GM10847 (cell line): Measurements from ENCODE around the gene ZSCAN5C.

Experiments
- POLR2A ChIP-seq: IDR thresholded peaks from 2 replicates; pipeline ENCODE4 v1.6.1; 2011; ENCODE audit not compliant: insufficient read length; ENCODE audit errors: extremely low read depth

The ZSCAN5C gene

DNA sequence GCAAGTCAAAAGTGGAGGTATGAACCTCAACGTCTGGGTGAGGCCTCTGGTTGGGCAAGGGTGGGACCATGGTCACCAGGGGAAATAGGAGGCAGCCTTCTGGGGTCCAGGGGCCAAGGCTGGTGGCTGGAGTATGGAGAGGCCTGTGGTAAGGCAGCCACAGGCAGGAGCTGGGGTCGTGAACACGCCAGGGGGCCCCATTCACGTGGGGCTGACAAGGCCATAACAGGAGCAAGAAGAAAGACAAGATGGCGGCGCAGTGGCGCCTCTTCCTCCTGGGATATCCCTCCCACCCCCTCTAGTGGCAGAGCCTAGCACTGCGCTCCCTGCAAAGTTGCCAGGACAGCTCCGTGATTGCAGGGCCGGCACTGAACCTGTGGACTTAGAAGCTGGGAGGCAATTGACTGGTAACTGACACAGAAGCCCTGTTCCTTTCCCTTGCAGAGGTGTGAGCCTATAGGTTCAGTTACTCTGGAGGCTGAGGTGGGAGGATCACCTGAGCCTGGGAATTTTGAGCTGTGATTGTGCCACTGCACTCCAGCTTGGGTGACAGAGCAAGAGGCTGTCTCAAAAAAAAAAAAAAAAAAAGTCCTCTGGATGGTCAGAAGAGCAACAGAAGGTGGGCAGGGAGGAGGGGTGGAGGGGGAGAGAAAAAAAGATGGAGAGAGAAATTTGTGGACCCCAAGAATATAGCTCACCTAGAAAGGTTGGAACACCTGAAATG is 50.8 kb downstream of the ZSCAN5C start:
- no peak for TF ChIP-seq POLR2A

DNA sequence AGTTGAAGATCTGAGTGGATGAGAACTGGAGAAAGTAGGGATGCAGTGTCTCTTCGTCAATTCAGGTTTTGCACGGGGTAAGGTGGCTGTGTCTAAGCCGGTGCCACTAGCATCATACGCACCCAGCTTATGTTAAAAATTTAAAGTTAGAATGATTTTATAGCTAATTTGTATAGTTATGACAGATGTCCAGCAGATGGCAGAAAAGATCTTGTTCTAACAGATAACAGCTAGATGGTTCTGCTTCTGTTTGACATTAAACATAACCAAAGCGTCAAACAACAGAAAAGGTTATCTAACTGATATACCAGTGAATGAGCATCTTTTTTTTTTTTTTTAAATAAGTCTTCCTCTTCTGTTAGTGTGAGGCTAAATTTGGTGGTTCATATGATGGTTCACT is 51.7 kb downstream of the ZSCAN5C start:
- TF ChIP-seq POLR2A: no peak

DNA sequence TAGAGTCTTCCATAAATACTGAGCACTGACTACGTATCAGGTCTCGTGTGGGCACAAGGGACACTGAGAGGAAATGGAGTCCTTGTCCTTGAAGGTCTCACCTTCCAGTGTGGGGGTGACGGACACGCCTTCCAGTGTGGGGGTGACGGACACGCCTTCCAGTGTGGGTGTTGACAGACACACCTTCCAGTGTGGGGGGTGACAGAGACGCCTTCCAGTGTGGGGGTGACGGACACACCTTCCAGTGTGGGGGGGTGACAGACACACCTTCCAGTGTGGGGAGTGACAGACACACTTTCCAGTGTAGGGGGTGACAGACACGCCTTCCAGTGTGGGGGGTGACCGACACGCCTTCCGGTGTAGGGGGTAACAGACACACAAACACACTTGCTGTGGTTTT is 56.2 kb downstream of the ZSCAN5C start:
- no peak for TF ChIP-seq POLR2A
